ENCODE data around the gene FFAR3. TPM values are rescaled to one million over a fixed set of nuclear protein-coding genes. Genes with fewer than 3 reads are reported as not detected.

The FFAR3 gene
- total and polyA plus RNA-seq, 2 of the 13 experiments (the other 11 are each of a cell fraction or from before 2014, with no cell fraction given): not detected

- Histone ChIP-seq H3K4me2 (ENCODE audit: low read depth, low read length) (no peak overlapping the region), H3K79me2 (ENCODE audit: insufficient read depth, low read length) (no peaks in the 10 kb centered on the region), H3K27ac (ENCODE audit: extremely low read length, insufficient read depth, low read length) (no peak overlapping the region), H3K4me3 (replicated peaks in 1 of 3; ENCODE audit: insufficient read depth in 1 of 3, low read depth in 2 of 3, low read length in 3 of 3) (no peak overlapping the region), H3K4me1 (ENCODE audit: insufficient read depth, low read length) (peaks cover 43% of the 10 kb centered on the region), H3K9ac (ENCODE audit: insufficient read depth, low read depth, low read length) (no peak overlapping the region), H3K9me3 (ENCODE audit: low read length) (no peaks in the 10 kb centered on the region), H3K36me3 (replicated peaks in 1 of 2; ENCODE audit: control insufficient read depth in 1 of 2, insufficient read depth in 2 of 2, low read length in 2 of 2) (no peaks in the 10 kb centered on the region), H4K20me1 (ENCODE audit: insufficient read depth, low read length) (no peaks in the 10 kb centered on the region), H2AFZ (ENCODE audit: low read length) (no peak overlapping the region), H3K27me3 (ENCODE audit: control insufficient read depth in 1 of 2, insufficient read depth in 2 of 2, low read length in 2 of 2) (peaks cover 2 to 3% of the 10 kb centered on the region in 2 experiments; a peak in 2 of 5 replicates)
- intact Hi-C loops (cut with micrococcal nuclease; ENCODE audit: unreplicated experiment) (loop anchor here (5.0 kb wide), 1 partner anchor 48 kb away; no protein-coding TSS in a partner anchor), in situ Hi-C loops (cut with HindIII; ENCODE audit: extremely low pct_ligation_motif_present, low pct_unique_long_range_greater_than_20kb) (no loop called here)
- WGBS (ENCODE audit: low lambda C conversion rate): 63% methylated on average over 10 of the region's 10 CpGs
- FAIRE-seq: no peak
- BruUV-seq (replicated peaks): no TSS peak
- ChIA-PET CTCF (ENCODE audit: low intra/inter-chr PET ratio, low total read pairs) (no interaction called here), POLR2A (no interaction called here)
- DNase-seq (ENCODE audit: low spot score): no peak
- no peak for ATAC-seq
- TF ChIP-seq TEF (CRISPR knock-in tag; IDR thresholded peaks at IDR 0.05) (no peak), ZNF331 (CRISPR knock-in tag; IDR thresholded peaks at IDR 0.05) (no peak), ZBTB37 (CRISPR knock-in tag; IDR thresholded peaks at IDR 0.05) (no peak), HNF4G (IDR thresholded peaks at IDR 0.05; ENCODE audit: borderline replicate concordance, low read depth, low read length) (no peak), HNF4G (CRISPR knock-in tag; IDR thresholded peaks at IDR 0.05; ENCODE audit: borderline replicate concordance, low read depth) (no peak), NAIF1 (CRISPR knock-in tag; IDR thresholded peaks at IDR 0.05; ENCODE audit: borderline replicate concordance) (no peak), FOXK2 (IDR thresholded peaks at IDR 0.05) (no peak), CSRNP2 (CRISPR knock-in tag; conservative IDR thresholded peaks at IDR 0.05; ENCODE audit: low read depth) (no peak), SATB2 (CRISPR knock-in tag; IDR thresholded peaks at IDR 0.05) (no peak), ZNF652 (CRISPR knock-in tag; IDR thresholded peaks at IDR 0.05; ENCODE audit: borderline replicate concordance, low read depth) (no peak), ZBTB33 (CRISPR knock-in tag; IDR thresholded peaks at IDR 0.05) (no peak), FOXM1 (CRISPR knock-in tag; IDR thresholded peaks at IDR 0.05) (no peak), ZNF891 (CRISPR knock-in tag; IDR thresholded peaks at IDR 0.05) (no peak)
- TF ChIP-seq, protein P1, sequence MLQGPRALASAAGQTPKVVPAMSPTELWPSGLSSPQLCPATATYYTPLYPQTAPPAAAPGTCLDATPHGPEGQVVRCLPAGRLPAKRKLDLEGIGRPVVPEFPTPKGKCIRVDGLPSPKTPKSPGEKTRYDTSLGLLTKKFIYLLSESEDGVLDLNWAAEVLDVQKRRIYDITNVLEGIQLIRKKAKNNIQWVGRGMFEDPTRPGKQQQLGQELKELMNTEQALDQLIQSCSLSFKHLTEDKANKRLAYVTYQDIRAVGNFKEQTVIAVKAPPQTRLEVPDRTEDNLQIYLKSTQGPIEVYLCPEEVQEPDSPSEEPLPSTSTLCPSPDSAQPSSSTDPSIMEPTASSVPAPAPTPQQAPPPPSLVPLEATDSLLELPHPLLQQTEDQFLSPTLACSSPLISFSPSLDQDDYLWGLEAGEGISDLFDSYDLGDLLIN (CRISPR knock-in tag; IDR thresholded peaks at IDR 0.05; ENCODE audit: borderline replicate concordance): no peak
- TF ChIP-seq, protein P2, sequence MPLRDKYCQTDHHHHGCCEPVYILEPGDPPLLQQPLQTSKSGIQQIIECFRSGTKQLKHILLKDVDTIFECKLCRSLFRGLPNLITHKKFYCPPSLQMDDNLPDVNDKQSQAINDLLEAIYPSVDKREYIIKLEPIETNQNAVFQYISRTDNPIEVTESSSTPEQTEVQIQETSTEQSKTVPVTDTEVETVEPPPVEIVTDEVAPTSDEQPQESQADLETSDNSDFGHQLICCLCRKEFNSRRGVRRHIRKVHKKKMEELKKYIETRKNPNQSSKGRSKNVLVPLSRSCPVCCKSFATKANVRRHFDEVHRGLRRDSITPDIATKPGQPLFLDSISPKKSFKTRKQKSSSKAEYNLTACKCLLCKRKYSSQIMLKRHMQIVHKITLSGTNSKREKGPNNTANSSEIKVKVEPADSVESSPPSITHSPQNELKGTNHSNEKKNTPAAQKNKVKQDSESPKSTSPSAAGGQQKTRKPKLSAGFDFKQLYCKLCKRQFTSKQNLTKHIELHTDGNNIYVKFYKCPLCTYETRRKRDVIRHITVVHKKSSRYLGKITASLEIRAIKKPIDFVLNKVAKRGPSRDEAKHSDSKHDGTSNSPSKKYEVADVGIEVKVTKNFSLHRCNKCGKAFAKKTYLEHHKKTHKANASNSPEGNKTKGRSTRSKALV (CRISPR knock-in tag; IDR thresholded peaks at IDR 0.05): no peak
Observed at GRCh38 chr19:35399948-35400772, 41.9 kb downstream of the FFAR3 start.
